ENCODE measurements around the gene PRRC2B.
A peak's percentile ranks its signal among the peaks of the same experiment; 100 is the strongest.

PRRC2B gene

DNA sequence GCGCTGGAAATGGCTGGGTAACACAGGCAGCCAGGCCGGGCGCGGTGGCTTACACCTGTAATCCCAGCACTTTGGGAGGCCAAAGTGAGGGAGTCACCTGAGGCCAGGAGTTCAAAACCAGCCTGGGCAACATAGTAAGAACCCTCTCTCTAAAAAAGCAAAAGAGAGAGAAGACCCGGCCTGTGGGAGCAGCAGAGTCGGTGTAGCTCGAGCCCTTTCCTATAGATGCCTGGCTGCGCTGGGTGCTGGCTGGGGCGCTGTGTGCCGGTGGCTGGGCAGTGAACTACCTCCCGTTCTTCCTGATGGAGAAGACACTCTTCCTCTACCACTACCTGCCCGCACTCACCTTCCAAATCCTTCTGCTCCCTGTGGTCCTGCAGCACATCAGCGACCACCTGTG lies 127.9 kb downstream of the PRRC2B start:
- no peak for DNase-seq

DNA sequence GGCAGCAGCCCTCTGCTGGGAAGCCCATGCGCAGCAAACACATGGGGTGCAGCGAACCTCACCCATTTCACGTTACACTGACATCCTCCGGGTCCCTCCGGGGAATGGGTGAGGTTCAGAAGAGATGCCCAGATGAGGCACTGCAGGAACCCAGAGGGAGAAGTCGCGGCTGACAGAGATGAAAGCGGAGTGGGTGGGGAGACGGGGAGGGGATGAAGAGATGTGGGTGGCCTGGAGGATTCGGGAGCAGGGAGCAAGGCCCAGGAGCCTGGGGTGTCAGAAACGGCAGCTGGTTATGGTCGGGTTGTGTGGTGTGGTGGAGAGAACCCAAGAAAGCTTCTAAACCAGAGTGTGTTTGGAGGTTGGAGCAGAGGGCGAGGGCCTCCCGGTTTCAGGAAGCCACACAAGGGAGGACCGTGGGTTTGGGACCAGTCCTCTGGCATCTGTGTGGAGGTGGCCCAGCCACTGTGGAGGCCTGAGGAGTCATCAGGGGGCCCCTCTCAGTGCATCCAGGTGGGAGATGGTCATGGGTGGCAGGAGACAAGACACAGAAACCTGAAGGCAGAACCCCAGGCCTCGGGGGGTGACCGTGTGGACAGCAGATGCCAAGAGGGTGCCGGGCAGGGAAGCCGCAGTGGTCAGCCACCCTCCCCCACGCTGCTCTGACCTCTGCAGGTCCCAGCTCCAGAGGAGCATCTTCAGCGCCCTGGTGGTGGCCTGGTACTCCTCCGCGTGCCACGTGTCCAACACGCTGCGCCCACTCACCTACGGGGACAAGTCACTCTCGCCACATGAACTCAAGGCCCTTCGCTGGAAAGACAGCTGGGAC lies 128.6 kb downstream of the PRRC2B start:
- no peak for DNase-seq

DNA sequence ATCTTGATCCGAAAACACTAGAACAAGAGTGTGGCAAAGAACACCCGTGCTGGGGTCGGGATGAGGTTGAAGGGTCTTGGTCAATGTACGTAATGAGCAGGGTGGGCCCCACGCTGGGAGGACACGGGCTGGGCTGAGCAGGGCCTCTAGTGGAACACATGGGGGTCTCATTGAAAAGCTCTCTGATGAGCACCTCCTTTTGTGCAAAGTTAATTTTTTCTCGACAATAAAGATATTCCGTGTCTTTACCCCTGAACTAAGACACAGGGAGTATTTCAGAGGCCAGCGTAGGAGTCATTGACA lies 129.2 kb downstream of the PRRC2B start:
- DNase-seq = no peak

- DNase-seq = no peak
Measured at GRCh38 chr9:131523451-131524435, 129.9 kb downstream of the PRRC2B start.

DNA sequence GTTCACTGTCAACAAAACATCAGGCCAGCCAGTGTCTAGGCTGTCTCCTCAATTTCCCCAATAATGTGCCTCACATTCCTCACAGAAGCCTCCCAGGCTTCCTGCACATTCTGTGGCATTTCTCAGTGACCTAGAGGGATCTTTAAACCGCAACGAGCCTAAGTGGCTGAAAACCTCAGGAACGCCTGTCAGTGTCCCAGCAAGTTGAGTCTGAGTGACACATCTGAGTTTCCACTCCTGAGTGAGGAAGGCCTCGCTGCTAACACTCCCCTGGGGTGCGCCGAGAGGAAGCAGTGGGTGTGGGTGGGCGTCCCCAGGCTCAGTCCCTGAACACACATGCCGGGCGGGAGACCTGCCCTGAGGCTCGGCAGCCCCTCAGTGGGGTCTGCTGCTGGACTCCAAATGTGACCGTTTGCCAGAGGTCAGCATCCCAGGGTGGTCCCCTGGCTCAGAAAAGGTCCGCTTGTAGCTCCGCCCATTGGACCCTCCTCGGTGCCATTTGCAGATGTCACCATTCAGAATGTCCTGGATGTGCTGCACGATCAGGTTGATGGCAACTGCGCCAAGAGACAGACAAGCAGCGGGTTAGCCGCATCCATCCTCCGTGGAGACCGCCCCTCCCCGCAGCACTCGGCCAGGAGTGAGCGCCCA lies 130.9 kb downstream of the PRRC2B start:
- DNase-seq = no peak

DNA sequence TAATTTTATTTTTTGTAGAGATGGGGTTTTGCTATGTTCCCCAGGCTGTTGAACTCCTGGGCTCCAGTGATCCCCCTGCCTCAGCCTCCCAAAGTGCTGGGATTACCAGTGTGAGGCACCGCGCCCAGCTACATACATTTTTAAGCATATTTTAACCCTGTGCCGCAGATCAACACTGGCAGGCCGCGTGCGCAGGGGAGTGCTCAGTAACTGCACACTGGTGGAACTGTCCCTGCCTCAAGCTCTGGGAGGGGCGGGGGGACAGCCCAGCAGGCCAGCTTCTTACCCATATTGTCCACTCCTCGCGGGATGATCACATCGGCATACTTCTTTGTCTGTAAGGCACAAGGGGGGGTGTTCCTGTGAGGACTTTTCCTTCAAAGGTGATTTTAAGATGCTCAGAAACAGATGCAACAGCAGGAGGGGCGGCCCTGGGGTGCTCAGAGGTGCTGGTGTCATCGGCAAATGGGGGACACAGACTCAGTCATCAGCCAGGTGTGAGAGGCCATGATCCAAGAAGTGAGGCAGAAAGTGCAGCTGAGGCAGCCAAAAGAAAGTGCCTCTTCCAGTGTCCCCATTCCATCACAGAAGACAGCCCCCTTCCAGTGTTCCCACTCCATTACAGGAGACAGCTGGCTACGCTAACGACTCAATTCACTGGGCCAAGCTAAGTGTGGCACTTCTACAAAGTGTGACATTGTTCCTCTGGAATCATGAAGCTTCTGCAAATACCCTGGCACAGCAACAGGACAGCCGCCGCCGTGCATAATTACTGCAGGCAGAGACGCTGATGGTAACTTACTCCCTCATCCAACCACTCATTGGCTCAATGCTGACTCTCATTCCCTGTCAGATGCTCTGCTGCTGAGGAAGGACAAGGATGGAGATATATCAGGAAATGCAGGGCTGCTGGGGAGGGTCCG lies 132.0 kb downstream of the PRRC2B start:
- no peak for DNase-seq

DNA sequence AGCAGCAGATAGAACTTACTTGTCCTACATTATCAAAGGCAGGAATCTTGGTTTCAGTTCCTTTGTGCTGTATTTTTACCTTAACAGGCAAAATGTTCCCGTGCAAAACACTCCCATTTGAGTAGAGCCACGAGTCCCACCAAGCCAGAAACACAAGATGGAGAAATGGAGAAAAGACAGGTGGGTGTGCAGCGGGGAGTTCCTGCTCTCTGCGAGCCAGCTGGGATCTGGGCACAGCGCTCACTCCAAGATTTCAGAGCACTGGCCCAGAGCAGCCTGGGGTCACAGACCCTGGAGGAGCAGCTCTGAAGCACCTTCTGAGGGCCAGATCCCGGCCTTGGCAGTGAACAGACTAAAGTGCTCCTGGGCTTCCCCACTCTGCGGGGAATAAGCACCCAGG lies 134.3 kb downstream of the PRRC2B start:
- DNase-seq = no peak

DNA sequence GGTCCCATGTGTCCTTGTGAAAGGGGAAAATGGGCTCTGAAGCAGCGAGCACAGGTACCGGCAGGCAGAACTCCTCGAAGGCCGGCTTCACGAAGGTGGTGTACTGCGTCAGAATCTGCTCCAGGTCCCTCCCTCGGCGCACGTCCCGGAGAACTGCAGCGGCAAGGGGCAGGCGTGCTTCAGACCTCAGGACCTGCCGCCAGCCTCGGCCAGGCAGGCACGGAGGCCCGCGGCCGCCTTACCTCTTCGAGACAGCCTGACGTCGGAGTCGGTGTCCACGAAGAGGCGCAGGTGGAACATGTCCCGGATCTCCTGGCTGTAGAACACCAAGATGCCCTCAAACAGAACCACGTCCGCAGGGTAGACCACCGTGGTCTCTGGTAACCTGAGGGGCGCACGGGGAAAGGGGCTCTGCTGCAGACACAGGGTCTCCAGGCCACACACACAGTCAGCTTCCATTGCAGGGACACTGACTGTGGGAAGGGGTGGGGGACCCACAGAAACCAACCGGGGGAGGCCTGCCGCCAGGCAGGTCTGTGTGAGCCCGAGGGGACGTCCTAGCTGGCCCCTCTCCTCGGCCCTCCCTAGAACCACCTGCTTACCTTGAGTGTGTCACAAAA lies 135.1 kb downstream of the PRRC2B start:
- DNase-seq = no peak

DNA sequence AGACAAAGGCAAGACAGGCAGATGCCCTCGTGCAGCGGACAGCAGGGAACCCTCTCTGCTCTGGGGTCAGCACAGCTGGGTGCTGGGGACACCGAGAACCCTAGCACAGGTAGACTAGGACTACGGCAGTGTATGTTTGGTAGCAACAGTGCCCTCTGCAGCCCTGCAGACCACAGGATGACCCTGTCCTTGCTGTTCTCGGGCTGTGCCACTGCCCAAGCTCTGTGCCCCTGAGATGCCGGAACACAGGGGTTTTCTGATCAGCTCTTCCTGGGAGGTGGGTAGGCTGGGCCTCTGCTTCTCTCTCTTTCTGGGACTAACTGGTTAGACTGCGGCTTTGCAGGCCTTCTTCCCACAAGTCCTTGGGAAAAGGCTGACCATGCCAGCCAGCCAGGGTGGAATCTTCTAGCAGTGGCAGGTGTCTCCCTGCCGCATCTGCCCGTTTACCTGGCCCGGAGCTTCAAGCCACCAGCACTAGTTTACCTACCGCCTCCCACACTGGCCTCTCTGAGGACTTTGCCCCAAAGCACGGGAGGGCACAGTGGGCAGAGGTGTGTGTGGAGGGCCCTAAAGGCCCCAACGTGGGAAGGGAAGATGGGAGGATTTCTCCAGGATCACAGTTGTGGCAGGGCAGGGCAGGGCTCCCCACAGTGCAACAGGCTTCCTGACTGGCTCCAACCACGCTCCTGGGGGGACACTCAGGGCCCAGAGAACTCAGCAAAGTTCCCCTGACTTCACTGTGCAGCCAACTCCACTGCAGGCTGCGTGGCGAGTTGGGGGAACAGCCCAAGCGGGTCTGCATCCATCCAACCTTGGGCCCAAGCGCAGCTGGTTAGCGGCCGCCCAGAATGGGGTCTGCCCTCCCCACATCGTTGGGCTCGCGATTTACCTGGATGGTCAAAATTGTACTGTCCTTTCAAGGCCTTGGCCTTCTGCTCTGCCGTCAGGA lies 136.0 kb downstream of the PRRC2B start:
- DNase-seq = no peak

GRCh38 chr9:131530546-131530919 lies 136.6 kb downstream of the PRRC2B start:
- peak in 1 of 2 experiments; percentile 10 for DNase-seq

DNA sequence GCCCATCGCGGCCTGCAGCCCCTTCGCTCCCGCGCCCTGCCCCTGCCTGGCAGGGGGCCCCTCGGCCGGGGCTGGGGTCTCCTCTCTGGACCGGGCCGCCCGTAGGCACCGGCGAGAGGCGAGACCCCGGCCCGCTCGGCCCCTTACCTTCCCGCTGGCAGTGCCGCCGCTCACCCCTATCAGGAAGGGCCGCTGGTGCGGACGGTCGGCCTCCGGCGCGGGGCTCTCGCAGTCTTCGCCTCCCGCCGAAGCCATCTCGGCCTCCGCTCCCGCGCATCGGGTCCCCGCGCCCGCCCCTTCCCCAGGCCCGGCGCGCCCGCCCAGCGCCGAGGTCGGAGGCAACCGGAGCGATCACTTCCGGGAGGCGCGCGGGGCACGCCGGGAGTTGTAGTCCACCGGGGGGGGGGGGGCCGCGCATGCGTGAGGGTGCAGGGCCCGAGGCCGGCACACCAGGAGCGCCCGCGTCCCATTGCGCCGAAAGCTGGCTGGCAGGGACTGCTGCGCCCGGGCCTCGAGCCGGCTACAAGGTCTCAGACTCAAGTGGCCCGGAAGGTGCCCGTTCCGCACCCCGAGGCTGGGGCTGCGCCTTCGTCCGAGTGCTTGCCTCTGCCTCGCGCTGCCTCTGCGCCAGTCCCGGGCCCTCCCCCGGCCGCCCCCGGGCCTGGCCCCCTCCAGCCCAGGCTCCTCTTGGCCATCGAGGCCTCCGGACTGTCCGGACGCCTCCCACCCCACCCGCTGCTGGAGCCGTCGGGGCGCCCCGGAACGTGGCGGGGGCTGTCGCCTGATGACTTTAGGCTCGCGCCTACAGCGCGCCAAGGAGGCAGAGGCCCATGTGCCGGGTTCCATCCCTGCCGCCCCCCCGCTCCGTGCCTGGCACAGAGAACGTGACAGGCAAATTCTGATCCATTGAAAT lies 137.3 kb downstream of the PRRC2B start, which contains the start of gene UCK1:
UCK1 (minus strand) TSS at position 344 of the 913 bp plus-strand sequence; CDS start at position 255, 89 bp downstream.
- peak; percentile 55 to 68 for DNase-seq

DNA sequence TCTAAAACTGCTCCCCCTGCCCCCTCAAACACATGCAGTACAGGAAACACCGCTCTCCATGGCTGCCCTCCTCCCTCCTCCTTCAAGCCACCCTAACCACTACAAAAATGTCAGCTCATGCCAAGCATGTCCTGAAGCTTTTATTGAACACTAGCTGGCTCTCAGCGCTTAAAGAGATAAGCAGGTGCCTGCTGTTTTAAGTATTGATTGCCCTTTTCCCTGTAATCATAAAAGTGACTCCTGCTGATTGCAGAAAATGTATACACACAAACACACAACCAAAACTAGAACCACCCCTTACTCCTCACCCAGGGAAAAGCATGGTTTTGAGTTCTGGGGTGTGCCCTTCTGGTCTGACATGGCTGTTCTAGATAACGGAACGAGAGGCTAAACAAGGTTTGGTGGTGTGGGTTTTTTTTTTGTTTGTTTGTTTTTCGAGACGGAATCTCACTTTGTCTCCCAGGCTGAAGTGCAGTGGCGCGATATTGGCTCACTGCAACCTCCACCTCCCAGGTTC lies 140.9 kb downstream of the PRRC2B start:
- DNase-seq = peak; percentile 12 to 33

GRCh38 chr9:131537946-131538345 lies 144.1 kb downstream of the PRRC2B start:
- DNase-seq = no peak

DNA sequence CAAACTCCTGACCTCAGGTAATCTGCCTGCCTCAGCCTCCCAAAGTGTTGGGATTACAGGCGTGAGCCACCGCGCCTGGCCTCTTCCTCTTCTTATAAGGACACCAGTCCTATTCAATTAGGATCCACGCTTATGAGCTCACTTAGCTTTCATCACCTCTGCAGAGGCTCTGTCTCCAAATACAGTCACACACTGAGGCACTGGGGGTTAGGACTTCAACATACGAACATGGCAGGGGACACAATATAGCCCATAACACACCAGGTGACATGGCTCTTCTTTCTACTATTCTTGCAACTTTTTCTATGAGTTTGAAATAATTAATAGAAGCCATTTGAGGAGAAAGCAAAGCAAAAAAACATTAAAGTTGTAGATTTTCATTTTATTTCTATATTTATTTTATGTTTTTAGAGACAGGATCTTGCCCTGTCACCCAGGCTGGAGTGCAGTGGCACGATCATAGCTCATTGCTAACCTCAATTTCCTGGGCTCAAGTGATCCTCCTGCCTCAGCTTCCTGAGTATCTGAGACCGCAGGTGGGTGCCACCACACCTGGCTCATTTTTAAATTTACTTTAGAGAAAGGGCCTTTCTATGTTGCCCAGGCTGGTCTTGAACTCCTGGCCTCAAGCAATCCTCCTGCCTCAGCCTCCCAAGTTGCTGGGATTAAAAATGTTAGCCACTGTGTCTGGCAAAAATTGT lies 145.5 kb downstream of the PRRC2B start:
- peak in 1 of 2 experiments; percentile 8 for DNase-seq

GRCh38 chr9:131543141-131543540 lies 149.3 kb downstream of the PRRC2B start:
- DNase-seq = peak in 1 of 2 experiments; percentile 9

- DNase-seq = no peak
Measured at GRCh38 chr9:131545003-131545785, 151.3 kb downstream of the PRRC2B start, which contains the start of gene PRRT1B. TSS of gene PRRT1B (plus strand) at chr9:131545523. CDS start at chr9:131545616, 93 bp downstream.

DNA sequence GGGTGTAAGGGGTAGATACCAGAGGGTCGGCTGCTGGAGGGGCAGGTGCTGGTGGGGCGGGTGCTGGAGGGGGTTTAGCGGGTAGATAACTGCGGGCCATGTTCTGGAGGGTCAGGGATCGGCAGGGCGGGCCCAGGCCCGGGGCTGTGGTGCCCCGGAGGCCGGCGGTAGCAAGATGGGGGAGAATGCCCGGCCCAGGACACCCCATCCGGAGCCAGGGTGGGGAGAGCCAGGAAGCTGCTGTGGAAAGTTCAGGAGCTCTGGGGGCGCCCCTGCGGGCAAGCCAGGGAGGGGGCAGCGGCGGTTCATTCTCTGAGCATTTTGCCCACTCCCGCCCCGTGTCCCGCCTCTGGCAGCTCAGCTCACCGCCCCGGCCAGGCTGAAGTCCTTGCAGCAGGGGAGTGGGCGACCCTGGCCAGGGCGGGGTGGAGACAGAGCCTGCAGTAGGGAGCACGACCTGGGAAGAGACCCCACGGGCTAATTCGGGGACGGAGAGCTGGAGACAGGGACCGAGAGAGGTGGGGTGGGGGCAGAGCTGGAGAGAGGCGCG lies 152.0 kb downstream of the PRRC2B start:
- no peak for DNase-seq

All from Kasumi-1 (cell line).